ENCODE measurements around the gene PSPH. TPM values are rescaled to one million over a fixed set of nuclear protein-coding genes. Genes with fewer than 3 reads are reported as not detected.
A peak's percentile ranks its signal among the peaks of the same experiment; 100 is the strongest.
"Not testable (repeated sequence)": the region's sequence is repeated elsewhere in the genome, so short reads cannot be mapped to it uniquely, and the experiment has no call there.

Gene PSPH
- total RNA-seq, 1 experiment from 2014 or later, result 53.2 TPM

GRCh38 chr7:56079450-56080185 is 28.4 kb upstream of the PSPH start:
- H3K4me1 ChIP-seq, result no peaks in the 10 kb centered on the region
- no peaks in the 10 kb centered on the region for H3K9me3 ChIP-seq (replicated peaks)
- DNase-seq, result no peak
- H3K27me3 ChIP-seq, result no peaks in the 10 kb centered on the region
- H3K4me3 ChIP-seq, result no peak overlapping the region
- H3K36me3 ChIP-seq, result no peaks in the 10 kb centered on the region
- H3K27ac ChIP-seq, result no peak overlapping the region

GRCh38 chr7:56078196-56078595 is 27.0 kb upstream of the PSPH start:
- H3K27me3 ChIP-seq, result no peaks in the 10 kb centered on the region
- H3K9me3 ChIP-seq (replicated peaks), result no peaks in the 10 kb centered on the region
- no peaks in the 10 kb centered on the region for H3K36me3 ChIP-seq
- DNase-seq, result no peak
- no peak overlapping the region for H3K4me3 ChIP-seq
- H3K27ac ChIP-seq, result no peak overlapping the region
- no peaks in the 10 kb centered on the region for H3K4me1 ChIP-seq

- no peak for DNase-seq
- no peaks in the 10 kb centered on the region for H3K4me1 ChIP-seq
- H3K4me3 ChIP-seq, result no peak overlapping the region
- H3K36me3 ChIP-seq, result no peaks in the 10 kb centered on the region
- H3K27ac ChIP-seq, result no peak overlapping the region
- H3K27me3 ChIP-seq, result no peaks in the 10 kb centered on the region
- no peaks in the 10 kb centered on the region for H3K9me3 ChIP-seq (replicated peaks)
Observed at GRCh38 chr7:56077681-56078080, 26.4 kb upstream of the PSPH start.

GRCh38 chr7:56074371-56074791 is 23.1 kb upstream of the PSPH start:
- Histone ChIP-seq H3K4me3 (no peak overlapping the region), H3K4me1 (no peaks in the 10 kb centered on the region), H3K27me3 (no peaks in the 10 kb centered on the region), H3K9me3 (replicated peaks) (no peaks in the 10 kb centered on the region), H3K27ac (no peak overlapping the region), H3K36me3 (peaks cover 23% of the 10 kb centered on the region)
- peak; percentile 71 to 90 for DNase-seq

GRCh38 chr7:56066376-56066775 is 15.1 kb upstream of the PSPH start:
- H3K4me1 ChIP-seq; H3K27ac ChIP-seq; H3K4me3 ChIP-seq; H3K9me3 ChIP-seq (replicated peaks); H3K27me3 ChIP-seq; DNase-seq: not testable (repeated sequence)
- peaks cover 45% of the 10 kb centered on the region for H3K36me3 ChIP-seq

GRCh38 chr7:56063882-56064625 is 12.8 kb upstream of the PSPH start, which contains the start of gene SUMF2:
Gene SUMF2 (plus strand): TSS chr7:56064286. CDS start chr7:56064312, 26 bp downstream.
- H3K4me1 ChIP-seq, result peaks cover 5% of the 10 kb centered on the region; the same call in 1 of the 2 replicates
- no peaks in the 10 kb centered on the region for H3K9me3 ChIP-seq (replicated peaks)
- no peaks in the 10 kb centered on the region for H3K27me3 ChIP-seq
- H3K4me3 ChIP-seq, result peak within 1 kb of the TSS; percentile 72
- peak within 1 kb of the TSS; percentile 82 for H3K27ac ChIP-seq
- peaks cover 46% of the 10 kb centered on the region for H3K36me3 ChIP-seq
- DNase-seq, result peak; percentile 91 to 96

- no peak for DNase-seq
- no peaks in the 10 kb centered on the region for H3K9me3 ChIP-seq (replicated peaks)
- H3K36me3 ChIP-seq, result peaks cover 49% of the 10 kb centered on the region
- no peaks in the 10 kb centered on the region for H3K27me3 ChIP-seq
- H3K27ac ChIP-seq, result no peak overlapping the region
- H3K4me1 ChIP-seq, result peaks cover 5% of the 10 kb centered on the region; the same call in 1 of the 2 replicates
- peak overlapping the region; percentile 72 for H3K4me3 ChIP-seq
Observed at GRCh38 chr7:56063500-56063881, 12.2 kb upstream of the PSPH start.

GRCh38 chr7:56062382-56062781 is 11.1 kb upstream of the PSPH start:
- peaks cover 60% of the 10 kb centered on the region for H3K36me3 ChIP-seq
- no peak overlapping the region for H3K27ac ChIP-seq
- no peak overlapping the region for H3K4me3 ChIP-seq
- DNase-seq, result no peak
- H3K4me1 ChIP-seq, result peaks cover 5% of the 10 kb centered on the region; the same call in 1 of the 2 replicates
- no peaks in the 10 kb centered on the region for H3K9me3 ChIP-seq (replicated peaks)
- no peaks in the 10 kb centered on the region for H3K27me3 ChIP-seq

- H3K27ac ChIP-seq, result no peak overlapping the region
- peaks cover 67% of the 10 kb centered on the region for H3K36me3 ChIP-seq
- no peak overlapping the region for H3K4me3 ChIP-seq
- H3K4me1 ChIP-seq, result peaks cover 9% of the 10 kb centered on the region; the same call in 1 of the 2 replicates
- no peak for DNase-seq
- no peaks in the 10 kb centered on the region for H3K9me3 ChIP-seq (replicated peaks)
- H3K27me3 ChIP-seq, result no peaks in the 10 kb centered on the region
Observed at GRCh38 chr7:56053993-56054392, 2.7 kb upstream of the PSPH start.

GRCh38 chr7:56053379-56053778 is 2.1 kb upstream of the PSPH start:
- H3K9me3 ChIP-seq (replicated peaks), result no peaks in the 10 kb centered on the region
- H3K27me3 ChIP-seq, result no peaks in the 10 kb centered on the region
- DNase-seq, result no peak
- H3K4me3 ChIP-seq, result no peak overlapping the region
- H3K4me1 ChIP-seq, result peaks cover 9% of the 10 kb centered on the region; the same call in 1 of the 2 replicates
- H3K27ac ChIP-seq, result no peak overlapping the region
- peaks cover 61% of the 10 kb centered on the region for H3K36me3 ChIP-seq

- H3K4me1 ChIP-seq, result peaks cover 13% of the 10 kb centered on the region
- DNase-seq, result no peak
- peak overlapping the region; percentile 86 for H3K4me3 ChIP-seq
- peak overlapping the region; percentile 77 for H3K27ac ChIP-seq
- no peaks in the 10 kb centered on the region for H3K9me3 ChIP-seq (replicated peaks)
- no peaks in the 10 kb centered on the region for H3K27me3 ChIP-seq
- peaks cover 37% of the 10 kb centered on the region for H3K36me3 ChIP-seq
Observed at GRCh38 chr7:56051053-56051338, 248 bp downstream of the PSPH start.

- not testable (repeated sequence) for H3K4me3 ChIP-seq; H3K27me3 ChIP-seq; H3K9me3 ChIP-seq (replicated peaks); H3K27ac ChIP-seq
- DNase-seq, result peak; percentile 42 to 53
- Histone ChIP-seq H3K4me1 (peaks cover 11% of the 10 kb centered on the region), H3K36me3 (peaks cover 20% of the 10 kb centered on the region)
Observed at GRCh38 chr7:56048763-56049162, 2.5 kb downstream of the PSPH start.

GRCh38 chr7:56048245-56048644 is 3.0 kb downstream of the PSPH start:
- Histone ChIP-seq H3K27me3 (no peaks in the 10 kb centered on the region), H3K36me3 (peaks cover 15% of the 10 kb centered on the region), H3K4me1 (peaks cover 7% of the 10 kb centered on the region), H3K9me3 (replicated peaks) (no peaks in the 10 kb centered on the region), H3K4me3 (no peak overlapping the region), H3K27ac (no peak overlapping the region)
- no peak for DNase-seq

GRCh38 chr7:56047446-56048116 is 3.7 kb downstream of the PSPH start:
- not testable (repeated sequence) for DNase-seq; H3K27me3 ChIP-seq; H3K4me3 ChIP-seq; H3K27ac ChIP-seq; H3K4me1 ChIP-seq; H3K9me3 ChIP-seq (replicated peaks)
- peaks cover 14% of the 10 kb centered on the region; the same call in 1 of the 2 replicates for H3K36me3 ChIP-seq

Measured in SJCRH30 (cell line).